Stomach (tissue), 9 donors: ENCODE data around the gene HECW1. TPM values are rescaled to one million over a fixed set of nuclear protein-coding genes. Genes with fewer than 3 reads are reported as not detected.
A peak's percentile ranks its signal among the peaks of the same experiment; 100 is the strongest.

ENCODE experiments used
- DNase-seq, 2 donors: peaks; one replicate each; pipeline versions ENCODE4 v3.0.0 to v3.0.0-alpha.2; 2013 to 2019
- H3K27ac ChIP-seq, 5 donors: fragments of 200-600 bp in 4 of 5; sonication (generic) in 4 of 5; one replicate each; pipeline ENCODE4 v1.5.1; 2013 to 2019; ENCODE audit warnings: mild to moderate bottlenecking in 1 of 5, moderate library complexity in 1 of 5
- H3K27me3 ChIP-seq, 3 donors: fragments of 200-600 bp; sonication (generic); one replicate each; pipeline ENCODE4 v1.5.1; 2017 to 2019; ENCODE audit warnings: mixed run types in 1 of 3
- H3K36me3 ChIP-seq, 4 donors: fragments of 200-600 bp; sonication (generic); 1 replicate in 3 of 4; 2 replicates in 1 of 4; pipeline ENCODE4 v1.5.1; 2016 to 2019
- H3K4me1 ChIP-seq, 4 donors: fragments of 200-600 bp; sonication (generic); one replicate each; pipeline ENCODE4 v1.5.1; 2016 to 2019
- H3K4me3 ChIP-seq, 4 donors: fragments of 200-600 bp; sonication (generic) in 3 of 4; one replicate each; pipeline ENCODE4 v1.5.1; 2016 to 2019; ENCODE audit warnings: mild to moderate bottlenecking in 1 of 4
- H3K9me3 ChIP-seq, 4 donors: fragments of 200-600 bp; sonication (generic); one replicate each; pipeline ENCODE4 v1.5.1; 2016 to 2019
- CTCF ChIP-seq, 7 experiments: fragments of 450-650 bp in 4 of 7; fragments of 200-600 bp in 3 of 7; sonication (generic) in 3 of 7; IDR thresholded peaks; one replicate each; pipeline ENCODE4 v1.5.1; 2016 to 2019; ENCODE audit warnings: antibody characterized with exemption in 7 of 7, control low read depth in 2 of 7, mild to moderate bottlenecking in 1 of 7
- EP300 ChIP-seq: sonication (generic); formaldehyde crosslinking; IDR thresholded peaks from one replicate; pipeline ENCODE4 v1.6.1; 2017; ENCODE audit warnings: antibody characterized with exemption
- POLR2A ChIP-seq, 4 donors: fragments of 450-650 bp; IDR thresholded peaks; one replicate each; pipeline ENCODE4 v1.6.1; 2016; ENCODE audit warnings: antibody characterized with exemption in 4 of 4, control low read depth in 2 of 4, mild to moderate bottlenecking in 1 of 4, moderate library complexity in 1 of 4
- POLR2AphosphoS5 ChIP-seq, 3 donors: sonication (generic); formaldehyde crosslinking; IDR thresholded peaks; one replicate each; pipeline ENCODE4 v1.6.1; 2016; ENCODE audit warnings: antibody characterized with exemption in 3 of 3
- WGBS, 5 donors: extraction: QIAGEN DNeasy Blood & Tissue Kit in 3 of 5; methylation state at CpG; one replicate each; pipeline versions ENCODE4 v1.1.5 to v1.1.7; 2013 to 2018; 5-methylcytosine and 5-hydroxymethylcytosine counted together
- intact Hi-C: fragments of 100-400 bp; cut with DNase I; formaldehyde crosslinking; loops from one replicate; pipeline ENCODE4 v1.15.1; 2023; ENCODE audit warnings: low total_unique reads
- polyA plus RNA-seq, 3 donors: library from polyadenylated mRNA; stranded (reverse); fragments of 200-250 nt; gene quantifications; one replicate each; pipeline ENCODE4 v1.2.3, GENCODE V29; 2013
- total RNA-seq, 5 donors: library from RNA; depleted of rRNA; stranded (reverse); fragments of >200 nt; gene quantifications; one replicate each; pipeline versions ENCODE4 v1.1.0 to v1.2.3, GENCODE V29; 2014 to 2016
- donor health status: healthy with polysubstance abuse.
- donor health status: Bipolar disorder and iron deficiency.
- donor health status: healthy.

Gene HECW1
- total and polyA plus RNA-seq, 8 donors, result 0.29 to 11.1 (median 1.4) TPM; not detected in 1

GRCh38 chr7:43295429-43295828 is 183.0 kb downstream of the HECW1 start:
- Histone ChIP-seq H3K27ac (no peak overlapping the region), H3K27me3 (peaks cover 0 to 3% (median 0%) of the 10 kb centered on the region in 3 donors), H3K4me1 (peaks cover 0 to 10% (median 4%) of the 10 kb centered on the region in 4 donors), H3K4me3 (no peak overlapping the region), H3K9me3 (peaks cover 6 to 13% (median 10%) of the 10 kb centered on the region in 4 donors), H3K36me3 (no peaks in the 10 kb centered on the region)
- TF ChIP-seq CTCF (IDR thresholded peaks at IDR 0.05), result no peak
- TF ChIP-seq EP300, result no peak
- no peak for TF ChIP-seq POLR2A (IDR thresholded peaks at IDR 0.05)
- no peak for TF ChIP-seq POLR2AphosphoS5 (IDR thresholded peaks at IDR 0.05)
- DNase-seq, result no peak
- WGBS, 5 donors, result 65 to 80% (median 66%) methylated on average over 3 of the region's 3 CpGs
- intact Hi-C loops, result no loop called here

- no peak overlapping the region for H3K4me3 ChIP-seq
- peaks cover 0 to 4% (median 1%) of the 10 kb centered on the region in 4 donors for H3K9me3 ChIP-seq
- intact Hi-C loops, result no loop called here
- H3K27me3 ChIP-seq, result peaks cover 0 to 3% (median 0%) of the 10 kb centered on the region in 3 donors
- H3K27ac ChIP-seq, result no peak overlapping the region
- 71 to 87% (median 80%) methylated on average over 6 of the region's 6 CpGs for WGBS, 5 donors
- TF ChIP-seq POLR2AphosphoS5 (IDR thresholded peaks at IDR 0.05), result peak in 1 of 3 donors; percentile 8
- no peak for TF ChIP-seq EP300
- DNase-seq, result peak in 1 of 2 donors; percentile 39
- H3K4me1 ChIP-seq, result peaks cover 0 to 10% (median 4%) of the 10 kb centered on the region in 4 donors
- H3K36me3 ChIP-seq, result no peaks in the 10 kb centered on the region
Observed at GRCh38 chr7:43296306-43296705, 183.9 kb downstream of the HECW1 start.

DNA sequence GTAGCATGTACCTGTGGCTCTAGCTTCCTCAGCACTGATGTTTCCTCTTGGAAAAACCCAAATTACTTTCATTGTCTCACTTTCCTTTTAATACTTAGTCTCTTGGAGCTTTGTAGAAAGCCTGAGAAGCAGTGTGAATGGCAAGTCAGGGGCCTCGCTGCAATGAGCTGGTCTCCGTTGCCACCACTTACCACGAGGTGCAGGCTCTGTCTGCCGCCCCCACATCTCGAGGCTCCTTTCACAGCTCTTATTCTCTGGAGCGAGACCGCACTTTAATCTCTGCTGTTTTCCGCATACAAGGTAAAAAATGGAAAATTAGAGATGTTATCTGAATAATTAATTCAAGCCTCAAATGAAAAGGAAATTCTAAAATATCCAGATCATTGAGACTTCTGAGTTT is 186.2 kb downstream of the HECW1 start:
- Histone ChIP-seq H3K27me3 (peaks cover 0 to 16% (median 0%) of the 10 kb centered on the region in 3 donors), H3K4me1 (peaks cover 0 to 10% (median 4%) of the 10 kb centered on the region in 4 donors), H3K27ac (no peak overlapping the region), H3K4me3 (no peak overlapping the region), H3K36me3 (no peaks in the 10 kb centered on the region), H3K9me3 (no peaks in the 10 kb centered on the region)
- intact Hi-C loops, result no loop called here
- TF ChIP-seq POLR2AphosphoS5 (IDR thresholded peaks at IDR 0.05) (no peak), CTCF (IDR thresholded peaks at IDR 0.05) (no peak), POLR2A (IDR thresholded peaks at IDR 0.05) (no peak), EP300 (no peak)
- DNase-seq, result no peak
- WGBS, 5 donors, result 86 to 89% (median 87%) methylated on average over 8 of the region's 8 CpGs

DNA sequence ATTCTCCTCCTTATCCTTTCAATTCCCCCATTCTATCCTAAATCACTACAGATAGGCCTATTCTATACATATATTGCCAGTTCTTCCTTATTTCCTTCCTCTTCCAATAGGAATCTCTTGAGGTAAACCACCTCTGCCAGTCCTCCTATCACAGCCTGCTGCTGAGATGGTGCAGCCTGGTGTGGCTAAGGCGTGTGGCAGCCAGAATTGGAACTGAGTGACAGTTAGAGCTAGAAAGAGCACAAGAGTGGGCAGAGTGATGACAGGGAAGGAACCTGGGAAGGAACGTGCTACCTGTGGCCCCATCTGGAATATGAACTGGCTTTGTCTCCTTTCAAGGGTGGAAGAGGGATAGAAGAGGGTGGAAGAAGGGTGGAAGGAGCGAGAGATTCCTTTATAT is 187.7 kb downstream of the HECW1 start:
- H3K27ac ChIP-seq, result no peak overlapping the region
- no peak for DNase-seq
- TF ChIP-seq POLR2A (IDR thresholded peaks at IDR 0.05) (no peak), CTCF (IDR thresholded peaks at IDR 0.05) (no peak), EP300 (no peak), POLR2AphosphoS5 (IDR thresholded peaks at IDR 0.05) (no peak)
- H3K4me1 ChIP-seq, result no peaks in the 10 kb centered on the region
- H3K36me3 ChIP-seq, result no peaks in the 10 kb centered on the region
- intact Hi-C loops, result no loop called here
- H3K4me3 ChIP-seq, result no peak overlapping the region
- H3K27me3 ChIP-seq, result peaks cover 0 to 16% (median 0%) of the 10 kb centered on the region in 3 donors
- WGBS, 5 donors, result 81 to 85% (median 83%) methylated on average over 3 of the region's 3 CpGs
- H3K9me3 ChIP-seq, result no peaks in the 10 kb centered on the region

DNA sequence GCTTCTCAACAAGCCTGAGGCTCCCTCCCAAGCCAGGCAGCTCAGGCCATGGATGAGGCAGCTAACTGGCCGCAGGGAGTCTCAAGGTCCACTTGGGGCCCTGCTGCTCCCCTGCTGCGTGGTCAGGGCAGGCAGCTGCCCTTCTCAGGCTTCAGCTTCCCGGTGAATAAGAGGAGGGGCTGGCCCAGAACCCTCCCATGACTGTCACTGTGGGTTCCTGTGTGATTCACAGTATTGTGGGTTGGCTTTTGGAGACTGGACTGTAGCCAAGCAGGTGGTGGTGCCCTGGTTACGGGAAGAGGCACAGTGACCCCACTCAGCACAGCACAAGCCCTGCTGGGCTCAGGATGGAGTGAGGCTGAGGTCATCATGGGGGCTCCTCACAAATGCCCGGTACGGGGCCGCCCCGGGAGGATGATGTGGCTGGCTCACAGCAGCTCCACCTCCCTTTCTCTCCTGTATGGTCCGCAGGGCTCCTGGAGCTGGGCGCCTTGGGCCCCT is 189.8 kb downstream of the HECW1 start:
- intact Hi-C loops, result no loop called here
- H3K27ac ChIP-seq, result no peak overlapping the region
- 45 to 62% (median 50%) methylated on average over 8 to 10 of the region's 10 CpGs for WGBS, 5 donors
- DNase-seq, result peak in 1 of 2 donors; percentile 21
- no peaks in the 10 kb centered on the region for H3K9me3 ChIP-seq
- no peak for TF ChIP-seq POLR2A (IDR thresholded peaks at IDR 0.05)
- TF ChIP-seq CTCF (IDR thresholded peaks at IDR 0.05), result no peak
- TF ChIP-seq POLR2AphosphoS5 (IDR thresholded peaks at IDR 0.05), result no peak
- no peak for TF ChIP-seq EP300
- peaks cover 0 to 13% (median 0%) of the 10 kb centered on the region in 3 donors for H3K27me3 ChIP-seq
- H3K4me3 ChIP-seq, result no peak overlapping the region
- H3K4me1 ChIP-seq, result no peaks in the 10 kb centered on the region
- H3K36me3 ChIP-seq, result no peaks in the 10 kb centered on the region
